NCI-H128 (cell line): Measurements from ENCODE around the gene FBH1.
"Not testable (repeated sequence)": the region's sequence is repeated elsewhere in the genome, so short reads cannot be mapped to it uniquely, and the experiment has no call there.

Experiments used
- DNase-seq: peaks from one replicate; lab custom pipeline; 2025; ENCODE audit not compliant: unreplicated experiment; lab: John Stamatoyannopoulos, UW

FBH1 gene

GRCh38 chr10:5902511-5903274, 12.7 kb downstream of the FBH1 start:
- no peak for DNase-seq

DNA sequence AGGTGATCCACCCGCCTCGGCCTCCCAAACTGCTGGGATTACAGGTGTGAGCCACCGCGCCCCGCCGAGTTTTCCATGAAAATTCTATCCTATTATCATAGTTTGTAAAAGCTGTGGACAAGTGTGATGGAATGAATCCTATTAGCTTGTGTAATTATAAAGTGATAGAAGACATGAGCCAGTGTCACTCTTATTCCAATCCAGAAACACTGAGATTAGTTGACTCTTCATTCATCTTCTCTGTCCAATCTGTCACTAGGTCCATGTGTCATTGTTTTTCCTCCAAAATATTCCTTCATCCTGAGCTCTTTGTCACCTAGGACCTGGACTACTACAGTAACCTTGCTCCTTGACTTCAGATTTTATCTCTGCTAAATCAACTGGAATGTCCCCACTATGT, 13.5 kb downstream of the FBH1 start:
- DNase-seq = no peak

DNA sequence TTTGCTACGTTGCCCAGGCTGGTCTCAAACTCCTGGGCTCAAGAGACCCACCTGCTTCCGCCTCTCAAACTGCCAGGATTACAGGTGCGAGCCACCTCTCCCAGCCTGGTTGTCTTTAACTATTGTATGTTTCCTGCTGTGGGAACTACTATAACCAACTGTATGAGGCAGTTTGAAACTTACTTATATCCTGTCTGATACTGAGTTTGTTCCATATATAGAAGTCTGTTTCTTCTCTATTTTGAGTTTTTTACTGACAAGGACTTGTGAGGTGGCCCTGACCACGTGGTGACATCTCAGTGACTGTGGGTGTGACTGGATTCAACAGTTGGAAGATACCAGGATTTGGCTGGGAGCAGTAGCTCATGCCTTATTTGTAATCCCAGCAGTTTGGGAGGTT, 14.2 kb downstream of the FBH1 start:
- no peak for DNase-seq

DNA sequence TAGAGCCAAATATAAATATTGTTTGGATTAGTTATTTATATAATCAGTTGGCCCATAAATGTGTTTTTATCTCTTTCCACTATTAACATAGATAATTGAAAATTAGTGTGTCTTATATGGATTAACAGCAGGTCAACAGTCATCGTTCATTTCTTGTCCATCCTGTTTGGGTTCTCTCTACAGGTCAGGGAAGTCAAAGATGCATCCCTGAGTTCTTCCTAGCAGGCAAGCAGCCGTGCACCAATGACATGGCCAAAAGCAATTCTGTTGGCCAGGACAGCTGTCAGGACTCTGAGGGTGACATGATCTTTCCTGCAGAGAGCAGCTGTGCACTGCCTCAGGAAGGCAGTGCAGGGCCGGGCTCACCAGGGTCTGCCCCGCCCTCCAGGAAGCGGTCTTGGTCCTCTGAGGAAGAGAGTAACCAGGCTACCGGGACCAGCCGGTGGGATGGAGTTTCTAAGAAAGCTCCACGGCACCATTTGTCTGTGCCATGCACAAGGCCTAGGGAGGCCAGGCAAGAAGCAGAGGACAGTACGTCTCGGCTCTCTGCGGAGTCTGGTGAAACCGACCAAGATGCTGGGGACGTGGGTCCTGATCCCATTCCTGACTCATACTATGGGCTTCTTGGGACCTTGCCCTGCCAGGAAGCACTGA, 15.9 kb downstream of the FBH1 start:
- no peak for DNase-seq

DNA sequence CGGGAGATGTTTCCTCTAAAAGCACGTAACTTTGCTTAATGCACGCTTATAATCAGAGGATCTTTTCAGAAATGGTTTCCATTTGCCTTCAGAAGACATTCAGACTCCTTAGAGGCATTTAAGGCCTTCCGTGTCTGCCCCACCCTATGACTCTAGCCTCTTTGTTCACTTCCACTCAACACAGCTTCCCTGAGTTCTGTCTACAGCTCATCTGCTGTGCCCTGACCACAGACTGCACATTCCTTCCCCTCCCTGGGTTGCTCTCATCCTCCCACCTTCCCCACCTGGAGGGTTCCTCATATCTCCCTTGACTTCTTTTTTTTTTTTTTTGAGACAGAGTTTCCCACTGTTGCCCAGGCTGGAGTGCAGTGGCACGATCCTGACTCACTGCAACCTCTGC, 16.6 kb downstream of the FBH1 start:
- no peak for DNase-seq

DNA sequence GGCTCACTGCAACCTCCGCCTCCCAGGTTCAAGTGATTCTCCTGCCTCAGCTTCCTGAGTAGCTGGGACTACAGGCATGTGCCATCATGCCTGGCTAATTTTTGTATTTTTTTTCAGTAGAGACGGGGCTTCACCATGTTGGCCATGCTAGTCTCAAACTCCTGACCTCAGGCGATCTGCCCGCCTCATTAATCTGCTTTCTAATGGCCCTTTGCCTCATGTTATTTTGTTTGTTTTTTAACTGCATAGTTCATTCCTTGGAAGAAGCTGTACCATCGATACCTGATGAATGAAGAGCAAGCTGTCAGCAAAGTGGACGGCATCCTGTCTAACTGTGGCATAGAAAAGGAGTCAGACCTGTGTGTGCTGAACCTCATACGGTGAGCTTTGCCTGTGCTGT, 18.6 kb downstream of the FBH1 start:
- DNase-seq = not testable (repeated sequence)

DNA sequence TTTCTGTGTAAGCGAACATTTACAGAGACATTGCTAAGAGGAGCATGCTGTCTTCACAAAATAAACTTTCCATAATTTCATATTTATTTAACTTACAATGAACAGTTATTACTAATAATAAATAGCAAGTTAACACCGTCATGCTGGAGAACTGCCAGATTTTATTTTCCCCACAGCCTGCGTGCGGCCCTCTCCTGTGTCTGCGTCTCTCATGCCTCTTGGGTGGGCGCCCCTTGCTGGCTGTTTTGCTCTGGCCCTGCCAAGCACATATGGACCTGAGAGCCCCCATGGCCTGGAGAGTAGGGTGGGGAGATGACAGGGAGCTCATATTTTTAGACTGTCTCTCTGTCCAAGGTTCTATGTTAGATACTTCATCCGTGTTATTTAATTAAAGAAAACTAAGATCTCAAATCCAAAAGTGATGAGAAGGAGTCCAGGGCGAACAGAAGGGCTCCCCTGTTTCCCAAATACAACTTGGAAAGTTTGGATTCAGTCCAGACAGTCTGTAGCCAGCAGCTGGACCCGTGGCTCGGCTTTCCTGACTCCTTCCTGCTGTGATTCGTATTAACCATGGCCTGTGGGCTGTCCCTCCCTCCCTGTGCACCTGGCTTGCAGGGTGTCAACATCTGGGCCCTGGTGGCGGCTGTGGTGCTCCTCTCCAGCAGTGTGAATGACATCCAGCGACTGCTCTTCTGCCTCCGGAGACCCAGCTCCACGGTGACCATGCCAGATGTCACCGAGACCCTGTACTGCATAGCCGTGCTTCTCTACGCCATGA, 20.5 kb downstream of the FBH1 start:
- DNase-seq = no peak

DNA sequence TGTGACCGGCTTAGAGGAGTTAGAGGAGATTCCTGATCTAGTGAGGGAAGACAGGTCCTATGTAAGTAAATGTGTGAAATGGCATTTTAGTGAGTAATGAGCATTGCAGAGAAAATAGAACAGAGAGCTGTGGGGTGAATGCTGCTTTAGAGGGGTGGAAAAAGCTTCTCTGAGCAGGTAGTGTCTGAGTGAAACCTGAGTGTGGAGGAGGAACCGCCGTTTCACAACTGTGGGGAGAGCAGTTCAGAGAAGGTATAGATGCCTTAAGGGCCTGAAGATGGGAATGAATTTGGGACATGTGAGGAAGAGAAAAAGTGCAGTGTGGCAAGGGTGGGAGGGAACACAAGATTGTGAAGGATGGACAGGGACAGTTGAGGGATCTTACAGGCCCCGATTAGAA, 21.6 kb downstream of the FBH1 start:
- no peak for DNase-seq

- no peak for DNase-seq
These were observed 23.7 kb downstream of the FBH1 start for GRCh38 chr10:5913736-5914135.

DNA sequence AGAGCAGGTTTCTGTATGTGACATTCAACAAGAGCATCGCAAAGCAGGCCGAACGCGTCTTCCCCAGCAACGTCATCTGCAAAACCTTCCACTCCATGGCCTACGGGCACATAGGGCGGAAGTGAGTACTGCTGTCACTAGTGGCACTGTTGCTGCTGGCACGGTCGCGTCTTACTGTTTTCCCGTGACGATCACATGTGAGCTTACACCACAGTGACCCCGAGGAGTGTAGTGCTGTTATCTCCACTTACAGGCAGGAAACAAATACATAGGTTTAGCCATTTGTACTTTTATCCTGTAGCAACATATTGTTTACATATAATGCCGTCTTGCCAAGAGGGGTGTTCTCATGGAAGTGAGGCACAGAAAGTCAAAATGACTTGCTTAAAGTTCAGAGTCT, 25.4 kb downstream of the FBH1 start:
- DNase-seq = no peak

DNA sequence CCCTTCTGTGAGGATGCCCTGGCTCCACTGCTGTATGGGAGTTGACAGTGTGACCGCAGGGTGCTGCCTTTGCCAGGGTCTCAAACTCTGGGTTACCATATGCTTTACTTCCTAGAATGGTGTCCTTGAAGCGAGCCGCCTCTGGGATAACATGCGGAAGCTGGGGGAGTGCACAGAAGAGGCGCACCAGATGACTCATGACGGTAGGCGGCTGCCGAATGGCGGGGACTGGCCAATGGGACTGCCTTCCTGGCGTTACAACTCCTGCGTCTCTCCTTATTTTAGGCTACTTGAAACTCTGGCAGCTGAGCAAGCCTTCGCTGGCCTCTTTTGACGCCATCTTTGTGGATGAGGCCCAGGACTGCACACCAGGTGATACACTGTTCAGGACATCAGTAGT, 27.3 kb downstream of the FBH1 start:
- no peak for DNase-seq

- DNase-seq = no peak
These were observed 28.7 kb downstream of the FBH1 start for GRCh38 chr10:5918763-5919162.

- DNase-seq = no peak
These were observed 29.5 kb downstream of the FBH1 start for GRCh38 chr10:5919568-5919967.

GRCh38 chr10:5921746-5922145, 31.7 kb downstream of the FBH1 start:
- no peak for DNase-seq

GRCh38 chr10:5924889-5925288, 34.8 kb downstream of the FBH1 start:
- no peak for DNase-seq

DNA sequence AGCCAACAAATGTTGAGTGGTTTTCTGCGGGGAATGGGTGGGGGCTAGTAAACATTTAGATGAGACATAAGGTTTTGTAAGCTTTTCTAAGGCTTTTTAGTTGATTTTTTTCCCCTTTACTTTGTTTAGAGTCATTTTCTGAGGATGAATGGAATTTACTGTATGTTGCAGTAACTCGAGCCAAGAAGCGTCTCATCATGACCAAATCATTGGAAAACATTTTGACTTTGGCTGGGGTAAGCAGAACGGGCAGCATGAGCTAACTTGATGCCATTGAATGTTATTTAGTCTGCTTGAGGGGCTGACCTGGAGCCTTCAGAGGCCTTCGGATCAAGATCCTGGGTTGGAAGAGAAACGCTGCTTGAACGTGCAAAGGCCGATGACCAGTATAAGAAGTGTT, 37.3 kb downstream of the FBH1 start:
- DNase-seq = no peak

DNA sequence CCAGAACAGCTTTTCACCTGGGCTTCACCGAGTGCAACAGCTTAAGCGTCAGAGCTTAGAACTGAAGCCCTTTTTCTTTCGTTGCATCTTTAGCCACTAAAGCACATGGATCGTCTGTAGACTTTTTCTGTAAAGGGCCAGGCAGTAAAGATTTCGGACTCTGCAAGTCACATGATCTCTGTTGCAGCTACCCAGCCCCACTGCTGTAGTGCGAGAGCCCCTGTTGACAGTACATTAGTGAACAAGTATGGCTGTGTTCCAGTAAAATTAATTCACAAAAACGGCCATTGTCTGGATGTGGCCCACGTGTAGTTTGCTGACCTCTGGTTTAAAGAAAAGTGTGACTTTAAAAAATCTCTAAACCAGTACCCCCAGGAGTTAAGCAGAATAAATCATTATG, 39.4 kb downstream of the FBH1 start:
- DNase-seq = no peak

- no peak for DNase-seq
These were observed 40.2 kb downstream of the FBH1 start for GRCh38 chr10:5930272-5930671.

- DNase-seq = no peak
These were observed 42.3 kb downstream of the FBH1 start for GRCh38 chr10:5932345-5932744.

DNA sequence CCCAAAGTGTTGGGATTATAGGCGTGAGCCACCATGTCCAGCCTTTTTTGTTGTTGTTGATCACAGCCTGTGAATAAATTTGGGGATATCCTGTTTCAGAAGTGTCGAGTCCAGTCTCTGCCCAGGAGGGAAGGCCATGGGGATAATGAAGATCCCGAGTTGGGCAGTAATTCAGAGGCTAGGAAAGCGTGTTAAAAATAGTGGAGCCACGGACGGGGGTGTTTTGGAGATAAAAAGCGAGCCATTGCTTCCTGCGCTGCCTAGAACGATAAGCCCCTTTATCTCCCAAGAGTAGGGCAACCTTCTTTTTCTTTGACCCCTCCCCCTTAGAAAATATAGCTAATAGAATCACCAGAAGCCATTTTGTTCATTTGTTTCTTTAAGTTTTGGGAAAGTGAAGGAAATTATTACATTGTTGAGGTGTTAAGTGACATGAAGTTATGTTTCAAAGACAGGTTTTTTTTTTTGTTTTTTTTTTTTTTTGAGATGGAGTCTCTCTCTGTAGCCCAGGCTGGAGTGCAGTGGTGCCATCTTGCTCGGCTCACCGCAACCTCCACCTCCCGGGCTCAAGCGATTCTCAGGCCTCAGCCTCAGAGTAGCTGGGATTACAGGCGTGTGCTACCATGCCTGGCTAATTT, 44.0 kb downstream of the FBH1 start:
- DNase-seq = no peak

DNA sequence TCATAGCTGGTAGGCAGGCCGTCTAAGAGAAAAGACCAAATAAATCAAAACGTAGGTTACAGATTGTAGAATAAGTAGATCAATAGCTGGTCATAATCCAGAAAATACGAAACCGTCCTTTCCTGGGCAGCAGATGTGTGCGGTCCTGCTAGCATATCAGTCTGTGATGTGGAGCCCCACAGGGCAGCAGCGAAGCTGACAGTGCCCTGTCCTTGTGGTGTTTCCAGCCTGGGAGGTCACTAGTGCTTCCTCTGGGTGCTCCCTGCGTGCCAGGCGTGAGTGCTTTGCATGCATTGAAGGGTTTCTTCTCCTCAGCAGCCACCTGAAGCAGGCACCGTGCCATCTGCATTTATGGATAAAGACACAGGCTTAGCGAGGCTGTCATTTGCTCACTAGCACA, 45.6 kb downstream of the FBH1 start:
- no peak for DNase-seq

GRCh38 chr10:5937016-5937415, 47.0 kb downstream of the FBH1 start:
- DNase-seq = no peak
